ENCODE measurements around the gene IGFL3. TPM values are rescaled to one million over a fixed set of nuclear protein-coding genes. Genes with fewer than 3 reads are reported as not detected.
"Not testable (repeated sequence)": the region's sequence is repeated elsewhere in the genome, so short reads cannot be mapped to it uniquely, and the experiment has no call there.

The IGFL3 gene
- total RNA-seq, 1 donor from 2014 or later, result 93.5 TPM

DNA sequence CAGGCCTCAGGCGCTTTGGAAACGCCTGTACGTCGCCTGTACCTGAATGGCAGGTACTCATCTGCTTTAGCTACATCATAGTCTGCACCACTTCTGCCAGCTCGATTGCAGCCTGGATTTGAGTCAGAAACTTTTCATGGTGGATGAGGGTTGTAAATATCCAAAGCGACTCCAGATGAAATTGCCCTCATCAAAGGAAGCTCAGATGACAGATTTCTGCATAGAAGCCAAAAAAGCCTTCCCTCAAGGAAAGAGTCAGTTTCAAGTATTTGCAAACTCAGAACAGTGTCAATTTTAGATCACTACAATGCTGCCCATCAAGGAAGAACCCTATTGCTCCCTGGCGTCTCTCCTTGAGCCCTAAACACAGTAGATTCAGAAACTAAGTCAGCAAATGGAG lies 44.9 kb downstream of the IGFL3 start:
- Mint-ChIP-seq H3K36me3 (ENCODE audit: low read depth, unreplicated experiment) (no peaks in the 10 kb centered on the region), H3K4me3 (ENCODE audit: unreplicated experiment) (peak overlapping the region; percentile 4), H3K4me1 (ENCODE audit: low read depth, unreplicated experiment) (peaks cover 48% of the 10 kb centered on the region), H3K9me3 (ENCODE audit: unreplicated experiment) (peaks cover 14% of the 10 kb centered on the region), H3K27me3 (ENCODE audit: low read depth, unreplicated experiment) (peaks cover 17% of the 10 kb centered on the region), H3K27ac (ENCODE audit: unreplicated experiment) (peak overlapping the region; percentile 97)
- Histone ChIP-seq H3K9ac (ENCODE audit: low read length) (no peak overlapping the region), H3K4me1 (ENCODE audit: insufficient read depth, low read length) (peaks cover 35% of the 10 kb centered on the region), H3K27me3 (ENCODE audit: insufficient read depth, low read length) (peaks cover 25% of the 10 kb centered on the region), H4K20me1 (ENCODE audit: insufficient read depth, low read length) (no peaks in the 10 kb centered on the region), H3K36me3 (ENCODE audit: insufficient read depth, low read length) (no peaks in the 10 kb centered on the region), H3K4me2 (ENCODE audit: low read length) (no peak overlapping the region), H3K4me3 (ENCODE audit: insufficient read depth, low read depth, low read length) (no peak overlapping the region), H3K79me2 (ENCODE audit: insufficient read depth, low read length) (no peaks in the 10 kb centered on the region), H3K27ac (ENCODE audit: low read depth, low read length) (no peak overlapping the region), H2AFZ (ENCODE audit: low read depth, low read length) (no peak overlapping the region), H3K9me3 (ENCODE audit: insufficient read depth, low read depth, low read length) (peaks cover 8% of the 10 kb centered on the region)
- TF ChIP-seq EZH2 (IDR thresholded peaks at IDR 0.05; ENCODE audit: insufficient read depth, low read length), result no peak
- TF ChIP-seq, protein P1, sequence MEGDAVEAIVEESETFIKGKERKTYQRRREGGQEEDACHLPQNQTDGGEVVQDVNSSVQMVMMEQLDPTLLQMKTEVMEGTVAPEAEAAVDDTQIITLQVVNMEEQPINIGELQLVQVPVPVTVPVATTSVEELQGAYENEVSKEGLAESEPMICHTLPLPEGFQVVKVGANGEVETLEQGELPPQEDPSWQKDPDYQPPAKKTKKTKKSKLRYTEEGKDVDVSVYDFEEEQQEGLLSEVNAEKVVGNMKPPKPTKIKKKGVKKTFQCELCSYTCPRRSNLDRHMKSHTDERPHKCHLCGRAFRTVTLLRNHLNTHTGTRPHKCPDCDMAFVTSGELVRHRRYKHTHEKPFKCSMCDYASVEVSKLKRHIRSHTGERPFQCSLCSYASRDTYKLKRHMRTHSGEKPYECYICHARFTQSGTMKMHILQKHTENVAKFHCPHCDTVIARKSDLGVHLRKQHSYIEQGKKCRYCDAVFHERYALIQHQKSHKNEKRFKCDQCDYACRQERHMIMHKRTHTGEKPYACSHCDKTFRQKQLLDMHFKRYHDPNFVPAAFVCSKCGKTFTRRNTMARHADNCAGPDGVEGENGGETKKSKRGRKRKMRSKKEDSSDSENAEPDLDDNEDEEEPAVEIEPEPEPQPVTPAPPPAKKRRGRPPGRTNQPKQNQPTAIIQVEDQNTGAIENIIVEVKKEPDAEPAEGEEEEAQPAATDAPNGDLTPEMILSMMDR (IDR thresholded peaks at IDR 0.05; ENCODE audit: insufficient read depth, low read depth, low read length), result no peak
- DNase-seq (ENCODE audit: low read depth) (no peak), FAIRE-seq (no peak)

DNA sequence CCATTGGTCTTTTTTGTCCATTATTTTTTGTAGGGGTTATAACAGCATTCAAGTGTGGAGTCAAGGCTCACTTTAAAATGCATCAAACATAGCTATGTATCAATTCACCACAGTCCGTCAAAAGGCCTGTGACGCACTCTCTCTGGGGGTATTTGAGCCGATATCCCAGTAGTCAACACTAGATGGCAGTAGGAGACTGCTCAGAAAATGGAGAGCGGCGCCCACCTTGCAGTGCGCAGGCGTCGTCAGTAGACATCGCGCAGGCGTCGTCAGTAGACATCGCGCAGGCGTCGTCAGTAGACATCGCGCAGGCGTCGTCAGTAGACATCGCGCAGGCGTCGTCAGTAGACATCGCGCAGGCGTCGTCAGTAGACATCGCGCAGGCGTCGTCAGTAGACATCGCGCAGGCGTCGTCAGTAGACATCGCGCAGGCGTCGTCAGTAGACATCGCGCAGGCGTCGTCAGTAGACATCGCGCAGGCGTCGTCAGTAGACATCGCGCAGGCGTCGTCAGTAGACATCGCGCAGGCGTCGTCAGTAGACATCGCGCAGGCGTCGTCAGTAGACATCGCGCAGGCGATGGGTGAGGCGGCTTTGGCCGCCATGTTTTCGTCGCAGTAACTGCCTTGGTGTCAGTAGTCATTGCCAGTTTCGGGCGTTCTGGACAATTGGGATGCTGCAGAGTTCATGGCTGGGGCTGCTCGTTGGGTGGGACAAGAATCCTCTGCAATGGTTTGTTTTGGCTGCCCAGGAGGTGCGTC lies 45.7 kb downstream of the IGFL3 start:
- not testable (repeated sequence) for FAIRE-seq; H3K27ac ChIP-seq (ENCODE audit: low read depth, low read length); H3K9me3 ChIP-seq (ENCODE audit: insufficient read depth, low read depth, low read length); H3K36me3 ChIP-seq (ENCODE audit: insufficient read depth, low read length); H3K79me2 ChIP-seq (ENCODE audit: insufficient read depth, low read length); H3K27ac Mint-ChIP-seq (ENCODE audit: unreplicated experiment); H3K9ac ChIP-seq (ENCODE audit: low read length); H3K36me3 Mint-ChIP-seq (ENCODE audit: low read depth, unreplicated experiment); H3K4me3 Mint-ChIP-seq (ENCODE audit: unreplicated experiment); H3K4me3 ChIP-seq (ENCODE audit: insufficient read depth, low read depth, low read length); H4K20me1 ChIP-seq (ENCODE audit: insufficient read depth, low read length)
- peaks cover 35% of the 10 kb centered on the region for H3K4me1 ChIP-seq (ENCODE audit: insufficient read depth, low read length)
- peak overlapping the region; percentile 20 for H3K4me2 ChIP-seq (ENCODE audit: low read length)
- H3K27me3 Mint-ChIP-seq (ENCODE audit: low read depth, unreplicated experiment), result peaks cover 17% of the 10 kb centered on the region
- peak; percentile 69 for DNase-seq (ENCODE audit: low read depth)
- TF ChIP-seq, protein P1 (IDR thresholded peaks at IDR 0.05; ENCODE audit: insufficient read depth, low read depth, low read length), result peak; percentile 65
- H3K4me1 Mint-ChIP-seq (ENCODE audit: low read depth, unreplicated experiment), result peaks cover 48% of the 10 kb centered on the region
- peaks cover 25% of the 10 kb centered on the region for H3K27me3 ChIP-seq (ENCODE audit: insufficient read depth, low read length)
- peak overlapping the region; percentile 39 for H2AFZ ChIP-seq (ENCODE audit: low read depth, low read length)
- H3K9me3 Mint-ChIP-seq (ENCODE audit: unreplicated experiment), result peaks cover 12% of the 10 kb centered on the region

DNA sequence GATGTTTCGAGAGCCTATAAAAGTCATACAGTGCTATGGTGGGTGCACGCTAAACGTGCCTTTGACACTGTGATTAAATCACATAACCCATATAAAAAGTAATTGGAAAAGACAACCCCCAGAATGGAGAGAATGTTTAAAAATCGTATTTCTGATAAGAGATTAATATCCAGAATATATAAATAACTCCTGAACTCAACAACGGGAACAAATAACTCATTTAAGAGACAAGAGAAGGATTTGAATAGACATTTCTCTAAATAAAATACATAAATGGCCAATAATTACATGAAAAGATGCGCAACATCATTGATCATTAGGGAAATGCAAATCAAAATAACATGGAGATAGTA lies 46.7 kb downstream of the IGFL3 start:
- Histone ChIP-seq H3K4me3 (ENCODE audit: insufficient read depth, low read depth, low read length) (no peak overlapping the region), H3K79me2 (ENCODE audit: insufficient read depth, low read length) (no peaks in the 10 kb centered on the region), H2AFZ (ENCODE audit: low read depth, low read length) (no peak overlapping the region), H3K4me1 (ENCODE audit: insufficient read depth, low read length) (peaks cover 33% of the 10 kb centered on the region), H4K20me1 (ENCODE audit: insufficient read depth, low read length) (no peaks in the 10 kb centered on the region), H3K4me2 (ENCODE audit: low read length) (no peak overlapping the region), H3K9ac (ENCODE audit: low read length) (no peak overlapping the region), H3K9me3 (ENCODE audit: insufficient read depth, low read depth, low read length) (peaks cover 8% of the 10 kb centered on the region), H3K27ac (ENCODE audit: low read depth, low read length) (no peak overlapping the region), H3K27me3 (ENCODE audit: insufficient read depth, low read length) (peaks cover 25% of the 10 kb centered on the region), H3K36me3 (ENCODE audit: insufficient read depth, low read length) (no peaks in the 10 kb centered on the region)
- Mint-ChIP-seq H3K4me1 (ENCODE audit: low read depth, unreplicated experiment) (peaks cover 50% of the 10 kb centered on the region), H3K27me3 (ENCODE audit: low read depth, unreplicated experiment) (peaks cover 17% of the 10 kb centered on the region), H3K27ac (ENCODE audit: unreplicated experiment) (no peak overlapping the region), H3K4me3 (ENCODE audit: unreplicated experiment) (peak overlapping the region; percentile 91), H3K36me3 (ENCODE audit: low read depth, unreplicated experiment) (peaks cover 4% of the 10 kb centered on the region), H3K9me3 (ENCODE audit: unreplicated experiment) (peaks cover 12% of the 10 kb centered on the region)
- no peak for TF ChIP-seq EZH2 (IDR thresholded peaks at IDR 0.05; ENCODE audit: insufficient read depth, low read length)
- TF ChIP-seq, protein P1 (IDR thresholded peaks at IDR 0.05; ENCODE audit: insufficient read depth, low read depth, low read length), result no peak
- DNase-seq (ENCODE audit: low read depth), result no peak
- no peak for FAIRE-seq

Measured in astrocyte (in vitro differentiated cells and primary cell).